ENCODE results near the gene ZNF165.

- TF ChIP-seq, protein P1, sequence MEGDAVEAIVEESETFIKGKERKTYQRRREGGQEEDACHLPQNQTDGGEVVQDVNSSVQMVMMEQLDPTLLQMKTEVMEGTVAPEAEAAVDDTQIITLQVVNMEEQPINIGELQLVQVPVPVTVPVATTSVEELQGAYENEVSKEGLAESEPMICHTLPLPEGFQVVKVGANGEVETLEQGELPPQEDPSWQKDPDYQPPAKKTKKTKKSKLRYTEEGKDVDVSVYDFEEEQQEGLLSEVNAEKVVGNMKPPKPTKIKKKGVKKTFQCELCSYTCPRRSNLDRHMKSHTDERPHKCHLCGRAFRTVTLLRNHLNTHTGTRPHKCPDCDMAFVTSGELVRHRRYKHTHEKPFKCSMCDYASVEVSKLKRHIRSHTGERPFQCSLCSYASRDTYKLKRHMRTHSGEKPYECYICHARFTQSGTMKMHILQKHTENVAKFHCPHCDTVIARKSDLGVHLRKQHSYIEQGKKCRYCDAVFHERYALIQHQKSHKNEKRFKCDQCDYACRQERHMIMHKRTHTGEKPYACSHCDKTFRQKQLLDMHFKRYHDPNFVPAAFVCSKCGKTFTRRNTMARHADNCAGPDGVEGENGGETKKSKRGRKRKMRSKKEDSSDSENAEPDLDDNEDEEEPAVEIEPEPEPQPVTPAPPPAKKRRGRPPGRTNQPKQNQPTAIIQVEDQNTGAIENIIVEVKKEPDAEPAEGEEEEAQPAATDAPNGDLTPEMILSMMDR (IDR thresholded peaks at IDR 0.05) = no peak
- TF ChIP-seq POLR2A (IDR thresholded peaks at IDR 0.05) = no peak
Observed at GRCh38 chr6:28107506-28107905, 27.1 kb downstream of the ZNF165 start.

All from esophagus squamous epithelium (tissue), 4 donors.